ENCODE results near the gene ZBTB42. TPM values are rescaled to one million over a fixed set of nuclear protein-coding genes. Genes with fewer than 3 reads are reported as not detected.
A peak's percentile ranks its signal among the peaks of the same experiment; 100 is the strongest.

Gene ZBTB42
- total RNA-seq, 1 experiment from 2014 or later = 6.1 TPM

GRCh38 chr14:104766256-104766862, 34.5 kb upstream of the ZBTB42 start:
- H3K36me3 Mint-ChIP-seq (ENCODE audit: insufficient read depth in 1 of 3, low read depth in 3 of 3) = peaks cover 22 to 47% (median 43%) of the 10 kb centered on the region in 3 experiments
- H3K9me3 ChIP-seq (ENCODE audit: control insufficient read depth, low read depth, low read length) = no peaks in the 10 kb centered on the region
- H3K4me1 Mint-ChIP-seq = peaks cover 17 to 21% of the 10 kb centered on the region in 2 experiments
- no peak overlapping the region for H2AFZ ChIP-seq (ENCODE audit: low read length)
- H4K5ac ChIP-seq (ENCODE audit: insufficient read length, low read depth, low read length) = no peak overlapping the region
- no peak overlapping the region for H3K14ac ChIP-seq (ENCODE audit: insufficient read depth, low read length)
- H3K27me3 ChIP-seq (ENCODE audit: insufficient read depth, low read length) = no peaks in the 10 kb centered on the region
- H3K23me2 ChIP-seq (ENCODE audit: insufficient read length, low read depth, low read length, poor library complexity, severe bottlenecking) = peaks cover 2% of the 10 kb centered on the region
- no peak overlapping the region for H3K18ac ChIP-seq (ENCODE audit: insufficient read length, low read depth, low read length)
- H3K23ac ChIP-seq (ENCODE audit: insufficient read length, low read depth, low read length) = no peak overlapping the region
- H2BK15ac ChIP-seq (ENCODE audit: low read depth, low read length) = no peak overlapping the region
- DNase-seq = no peak
- no peak overlapping the region for H3K27ac ChIP-seq (ENCODE audit: insufficient read length, low read depth, low read length)
- H3K9ac ChIP-seq (ENCODE audit: extremely low read depth, insufficient read length, low read length) = no peak overlapping the region
- no peak overlapping the region for H2BK20ac ChIP-seq (ENCODE audit: low read depth, low read length, poor library complexity, severe bottlenecking)
- no peak overlapping the region for H4K91ac ChIP-seq (ENCODE audit: insufficient read length, low read depth, low read length)
- no peaks in the 10 kb centered on the region; the same call in 1 of the 2 replicates for H3K79me2 ChIP-seq (ENCODE audit: insufficient read depth, low read length)
- H3K79me1 ChIP-seq (ENCODE audit: insufficient read depth, low read depth, low read length, poor library complexity, severe bottlenecking) = no peaks in the 10 kb centered on the region
- no peaks in the 10 kb centered on the region for H4K20me1 ChIP-seq (ENCODE audit: control insufficient read depth, insufficient read depth, insufficient read length)
- no CpG with 5 or more reads among the region's 4 CpGs for WGBS (ENCODE audit: extremely low coverage, insufficient read length, low lambda C conversion rate)
- peak overlapping the region in 1 of 2 experiments; percentile 34; a peak in 4 of 5 replicates for H3K4me3 Mint-ChIP-seq
- no peak overlapping the region for H2AK5ac ChIP-seq (ENCODE audit: insufficient read length, low read length)
- no peak overlapping the region for H2BK12ac ChIP-seq (ENCODE audit: insufficient read length, low read depth, low read length)
- no peak overlapping the region for H3K4ac ChIP-seq (ENCODE audit: low read depth, low read length)
- peaks cover 10 to 12% of the 10 kb centered on the region in 2 experiments for H3K9me3 Mint-ChIP-seq
- no peak overlapping the region for H3K56ac ChIP-seq (ENCODE audit: insufficient read length, low read depth, low read length)
- H3K27me3 Mint-ChIP-seq (ENCODE audit: low read depth) = no peaks in the 10 kb centered on the region; the same call in 1 of the 2 replicates
- no peak overlapping the region for H3K4me2 ChIP-seq (ENCODE audit: insufficient read depth, insufficient read length, low read length)
- TF ChIP-seq CTCF (conservative IDR thresholded peaks at IDR 0.05) = no peak
- no peak overlapping the region for H2BK5ac ChIP-seq (ENCODE audit: insufficient read length, low read length)
- H3K27ac Mint-ChIP-seq = peak overlapping the region in 1 of 3 experiments; percentile 80; a peak in 1 of 7 replicates
- H3T11ph ChIP-seq (ENCODE audit: low read length) = no peak overlapping the region
- H3K4me1 ChIP-seq (ENCODE audit: insufficient read depth, low read length) = no peaks in the 10 kb centered on the region
- no peak overlapping the region for H2BK120ac ChIP-seq (ENCODE audit: low read depth, low read length, poor library complexity, severe bottlenecking)
- no peak overlapping the region for H4K8ac ChIP-seq (replicated peaks; ENCODE audit: insufficient read length, low read depth, low read length)
